Stimulated activated CD8-positive, alpha-beta memory T cell treated with anti-CD3 and anti-CD28 coated beads, Interleukin-15, amount 100 ng/mL, for 4 hours (primary cell): ENCODE results near the gene NLN.
"Not testable (repeated sequence)": the region's sequence is repeated elsewhere in the genome, so short reads cannot be mapped to it uniquely, and the experiment has no call there.

Source experiments
- DNase-seq, 2 donors: peaks; one replicate each; pipeline ENCODE4 v3.0.0-alpha.2; 2020; ENCODE audit warnings: low read depth in 2 of 2

Gene NLN

GRCh38 chr5:65721720-65722574 lies at the start of gene NLN, which contains the start of gene SGTB:
NLN (plus strand) TSS chr5:65722205; CDS start chr5:65722374, 169 bp downstream.
SGTB (minus strand) TSS chr5:65722109; CDS start chr5:65720807, 1,302 bp downstream.
- peak; percentile 66 to 75 for DNase-seq

- no peak for DNase-seq
These were observed 49.2 kb upstream of the NLN start for GRCh38 chr5:65672796-65673195.

GRCh38 chr5:65674749-65675148 lies 47.3 kb upstream of the NLN start:
- DNase-seq: no peak

GRCh38 chr5:65676056-65676455 lies 45.9 kb upstream of the NLN start:
- DNase-seq: not testable (repeated sequence)

GRCh38 chr5:65682148-65682547 lies 39.9 kb upstream of the NLN start:
- no peak for DNase-seq

GRCh38 chr5:65693121-65693520 lies 28.9 kb upstream of the NLN start:
- DNase-seq: no peak

GRCh38 chr5:65695162-65695755 lies 26.7 kb upstream of the NLN start:
- DNase-seq: no peak

- DNase-seq: no peak
These were observed 26.1 kb upstream of the NLN start for GRCh38 chr5:65695896-65696295.

GRCh38 chr5:65696892-65697291 lies 25.1 kb upstream of the NLN start:
- no peak for DNase-seq

- DNase-seq: no peak
These were observed 22.7 kb upstream of the NLN start for GRCh38 chr5:65699338-65699737.

GRCh38 chr5:65702036-65702435 lies 20.0 kb upstream of the NLN start:
- DNase-seq: no peak

- no peak for DNase-seq
These were observed 17.3 kb upstream of the NLN start for GRCh38 chr5:65704621-65705239.

GRCh38 chr5:65707663-65708062 lies 14.3 kb upstream of the NLN start:
- DNase-seq: no peak

GRCh38 chr5:65708145-65708544 lies 13.9 kb upstream of the NLN start:
- no peak for DNase-seq

GRCh38 chr5:65718576-65719310 lies 3.3 kb upstream of the NLN start:
- DNase-seq: no peak

- DNase-seq: no peak
These were observed 820 bp upstream of the NLN start for GRCh38 chr5:65721050-65721719.

GRCh38 chr5:65722575-65723403 lies 784 bp downstream of the NLN start:
- no peak for DNase-seq

- no peak for DNase-seq
These were observed 5.6 kb downstream of the NLN start for GRCh38 chr5:65727491-65728156.

GRCh38 chr5:65728218-65728617 lies 6.2 kb downstream of the NLN start:
- no peak for DNase-seq

- DNase-seq: no peak
These were observed 8.9 kb downstream of the NLN start for GRCh38 chr5:65730910-65731309.
